Testis (tissue), 2 donors: ENCODE results near the gene AHCYL2.

Experiments used
- CTCF ChIP-seq, 3 experiments: fragments of 450-650 bp in 2 of 3; fragments of 200-600 bp in 1 of 3; sonication (generic) in 1 of 3; IDR thresholded peaks; one replicate each; pipeline ENCODE4 v1.5.1; 2016 to 2019; ENCODE audit warnings: antibody characterized with exemption in 3 of 3, mild to moderate bottlenecking in 2 of 3, moderate library complexity in 1 of 3
- POLR2A ChIP-seq: fragments of 450-650 bp; IDR thresholded peaks from one replicate; pipeline ENCODE4 v1.6.1; 2017; ENCODE audit warnings: antibody characterized with exemption, mild to moderate bottlenecking, moderate library complexity

GRCh38 chr7:129247087-129247486 lies 22.3 kb downstream of the AHCYL2 start:
- no peak for TF ChIP-seq CTCF (IDR thresholded peaks at IDR 0.05)
- no peak for TF ChIP-seq POLR2A
